B cell (primary cell): ENCODE results near the gene GREM1. TPM values are rescaled to one million over a fixed set of nuclear protein-coding genes. Genes with fewer than 3 reads are reported as not detected.

ENCODE experiments used
- ATAC-seq: fragments of 200-7000 bp; cut with Tn5 transposase; one replicate; pipeline ENCODE4 v1.10.0; 2021; ENCODE audit warnings: low read depth, mild to moderate bottlenecking, moderate number of reproducible peaks, moderate library complexity
- CTCF ChIA-PET: fragments of 350-600 bp; sonication (Branson Sonifier 250); formaldehyde crosslinking; loops from one replicate; lab custom pipeline; 2021; ENCODE audit warnings: antibody characterized with exemption, inconsistent platforms; lab: Charles Lee
- POLR2A ChIA-PET: fragments of 350-600 bp; sonication (Branson Sonifier 250); formaldehyde crosslinking; loops from one replicate; lab custom pipeline; 2021; ENCODE audit warnings: antibody characterized with exemption; lab: Charles Lee
- DNase-seq: peaks from one replicate; pipeline ENCODE4 v3.0.0; 2013
- H2AFZ ChIP-seq: 2 replicates; pipeline ENCODE4 v1.6.1; 2012; ENCODE audit warnings: mild to moderate bottlenecking, low read depth, low read length; ENCODE audit not compliant: insufficient read depth, poor library complexity, severe bottlenecking
- H3K27ac ChIP-seq, 2 donors: 1 replicate in 1 of 2; 2 replicates in 1 of 2; pipeline ENCODE4 v1.5.1; 2012 to 2013; ENCODE audit warnings: low read length in 2 of 2, mild to moderate bottlenecking in 2 of 2, moderate library complexity in 1 of 2
- H3K27me3 ChIP-seq, 4 experiments: fragments of 200-600 bp in 1 of 4; sonication (generic) in 1 of 4; replicated peaks in 1 of 4; 1 replicate in 2 of 4; 2 replicates in 2 of 4; pipeline versions ENCODE4 v1.6.1 to v1.7.0; 2013 to 2016; ENCODE audit warnings: low read length in 3 of 4, mild to moderate bottlenecking in 2 of 4, mixed read lengths in 1 of 4, moderate library complexity in 1 of 4; ENCODE audit not compliant: insufficient read depth in 4 of 4, control insufficient read depth in 3 of 4; ENCODE audit errors: control extremely low read depth in 1 of 4
- H3K36me3 ChIP-seq, 2 experiments: replicated peaks in 1 of 2; 1 replicate in 1 of 2; 2 replicates in 1 of 2; pipeline versions ENCODE4 v1.6.1 to v1.7.1; 2013; ENCODE audit warnings: low read length in 1 of 2; ENCODE audit not compliant: insufficient read depth in 2 of 2, control insufficient read depth in 1 of 2; ENCODE audit errors: control extremely low read depth in 1 of 2, extremely low read depth in 1 of 2
- H3K4me1 ChIP-seq, 2 donors: fragments of 200-600 bp in 1 of 2; sonication (generic) in 1 of 2; 1 replicate in 1 of 2; 2 replicates in 1 of 2; pipeline versions ENCODE4 v1.5.1 to v1.6.1; 2013 to 2017; ENCODE audit warnings: low read length in 2 of 2; ENCODE audit not compliant: control insufficient read depth in 2 of 2, insufficient read depth in 2 of 2
- H3K4me2 ChIP-seq: replicated peaks from 2 replicates; pipeline ENCODE3; 2012; ENCODE audit warnings: mild to moderate bottlenecking, low read depth, low read length; ENCODE audit not compliant: poor library complexity, severe bottlenecking
- H3K4me3 ChIP-seq, 5 experiments: fragments of 200-600 bp in 1 of 5; sonication (generic) in 1 of 5; 1 replicate in 3 of 5; 2 replicates in 2 of 5; pipeline versions ENCODE4 v1.5.1 to v1.7.0; 2011 to 2016; ENCODE audit warnings: low read length in 4 of 5, mild to moderate bottlenecking in 4 of 5, low read depth in 2 of 5, control low read depth in 1 of 5, moderate library complexity in 1 of 5; ENCODE audit not compliant: insufficient read depth in 1 of 5; ENCODE audit errors: control extremely low read depth in 1 of 5, extremely low read depth in 1 of 5
- H3K79me2 ChIP-seq: fragments of 200-600 bp; sonication (generic); one replicate; pipeline ENCODE4 v1.6.0; 2016; ENCODE audit warnings: low read length; ENCODE audit not compliant: control insufficient read depth, insufficient read depth
- H3K9ac ChIP-seq: fragments of 200-600 bp; sonication (generic); 2 replicates; pipeline ENCODE4 v1.6.1; 2017; ENCODE audit warnings: mild to moderate bottlenecking, low read length, moderate library complexity
- H3K9me3 ChIP-seq, 3 donors: one replicate each; pipeline versions ENCODE4 v1.6.1 to v1.7.1; 2013; ENCODE audit warnings: low read length in 2 of 3; ENCODE audit not compliant: control insufficient read depth in 2 of 3, insufficient read depth in 1 of 3; ENCODE audit errors: control extremely low read depth in 1 of 3
- H4K20me1 ChIP-seq: 2 replicates; pipeline ENCODE4 v1.6.0; 2012; ENCODE audit warnings: mild to moderate bottlenecking, low read length; ENCODE audit not compliant: insufficient read depth, control insufficient read depth, poor library complexity, severe bottlenecking
- H3K27ac Mint-ChIP-seq: one replicate; pipeline ENCODE4 v1.8.0; 2021; ENCODE audit warnings: mixed read lengths
- H3K27me3 Mint-ChIP-seq: one replicate; pipeline ENCODE4 v1.8.0; 2021; ENCODE audit warnings: mixed read lengths
- H3K4me1 Mint-ChIP-seq: one replicate; pipeline ENCODE4 v1.8.0; 2021; ENCODE audit warnings: mixed read lengths
- H3K4me3 Mint-ChIP-seq: one replicate; pipeline ENCODE4 v1.8.0; 2021; ENCODE audit warnings: mixed read lengths
- H3K9me3 Mint-ChIP-seq: one replicate; pipeline ENCODE4 v1.8.0; 2022; ENCODE audit warnings: mixed read lengths; ENCODE audit not compliant: insufficient read depth
- CTCF ChIP-seq: fragments of 200-600 bp; IDR thresholded peaks from one replicate; pipeline ENCODE4 v1.8.0; 2022; ENCODE audit warnings: antibody characterized with exemption, mild to moderate bottlenecking
- EZH2 ChIP-seq: IDR thresholded peaks from 2 replicates; pipeline ENCODE4 v1.6.1; 2012; ENCODE audit warnings: borderline replicate concordance, low read depth, mild to moderate bottlenecking, moderate library complexity, low read length; ENCODE audit not compliant: insufficient read depth, poor library complexity, severe bottlenecking
- WGBS: methylation state at CpG from one replicate; pipeline ENCODE4 v1.1.5; 2013; ENCODE audit warnings: missing lambda C conversion rate; ENCODE audit not compliant: insufficient coverage; 5-methylcytosine and 5-hydroxymethylcytosine counted together
- intact Hi-C: fragments of 100-400 bp; cut with micrococcal nuclease; formaldehyde crosslinking; loops from one replicate; pipeline ENCODE4 v1.10.0; 2022
- polyA plus RNA-seq: library from polyadenylated mRNA; depleted of rRNA; stranded (reverse); fragments of >200 nt; gene quantifications from 2 replicates; pipeline ENCODE4 v1.2.3, GENCODE V29; 2012
- total RNA-seq, 2 donors: library from RNA; stranded (reverse); fragments of 120-200 nt in 1 of 2; gene quantifications; 1 replicate in 1 of 2; 2 replicates in 1 of 2; pipeline versions ENCODE4 v1.2.3 to v1.2.4, GENCODE V29; 2013 to 2022

GREM1 gene
- total and polyA plus RNA-seq, 2 donors (not counting 1 experiment from before 2014, with no cell fraction given), result not detected

- no peaks in the 10 kb centered on the region for H3K4me1 Mint-ChIP-seq
- no peaks in the 10 kb centered on the region for H4K20me1 ChIP-seq
- H2AFZ ChIP-seq, result no peak overlapping the region
- ChIA-PET POLR2A (no interaction called here), CTCF (no interaction called here)
- no peaks in the 10 kb centered on the region for H3K36me3 ChIP-seq
- ATAC-seq, result no peak
- TF ChIP-seq CTCF (no peak), EZH2 (no peak)
- H3K9me3 ChIP-seq, result no peaks in the 10 kb centered on the region
- H3K4me3 Mint-ChIP-seq, result no peak overlapping the region
- no peak overlapping the region for H3K27ac Mint-ChIP-seq
- H3K27me3 Mint-ChIP-seq, result no peaks in the 10 kb centered on the region
- WGBS, result 90% methylated on average over 26 of the region's 29 CpGs
- H3K9me3 Mint-ChIP-seq, result no peaks in the 10 kb centered on the region
- H3K27ac ChIP-seq, result no peak overlapping the region
- no peaks in the 10 kb centered on the region for H3K27me3 ChIP-seq
- H3K79me2 ChIP-seq, result no peaks in the 10 kb centered on the region
- intact Hi-C loops, result no loop called here
- no peak overlapping the region for H3K9ac ChIP-seq
- H3K4me1 ChIP-seq, result no peaks in the 10 kb centered on the region
- no peak overlapping the region for H3K4me2 ChIP-seq
- H3K4me3 ChIP-seq, result no peak overlapping the region
- no peak for DNase-seq
These were observed 46.2 kb upstream of the GREM1 start for GRCh38 chr15:32671339-32672325.

- H3K9me3 ChIP-seq, result no peaks in the 10 kb centered on the region
- no peaks in the 10 kb centered on the region for H3K27me3 ChIP-seq
- ChIA-PET POLR2A (no interaction called here), CTCF (no interaction called here)
- no peak overlapping the region for H3K9ac ChIP-seq
- no peaks in the 10 kb centered on the region for H3K4me1 ChIP-seq
- Mint-ChIP-seq H3K4me1 (no peaks in the 10 kb centered on the region), H3K4me3 (no peak overlapping the region), H3K9me3 (no peaks in the 10 kb centered on the region), H3K27ac (no peak overlapping the region), H3K27me3 (no peaks in the 10 kb centered on the region)
- H3K36me3 ChIP-seq, result no peaks in the 10 kb centered on the region
- no peak overlapping the region for H3K4me3 ChIP-seq
- no peak overlapping the region for H2AFZ ChIP-seq
- H3K79me2 ChIP-seq, result no peaks in the 10 kb centered on the region
- TF ChIP-seq CTCF (no peak), EZH2 (no peak)
- H3K4me2 ChIP-seq, result no peak overlapping the region
- no peak for DNase-seq
- intact Hi-C loops, result no loop called here
- no peak overlapping the region for H3K27ac ChIP-seq
- WGBS, result 100% methylated on average over 1 of the region's 2 CpGs
- no peaks in the 10 kb centered on the region for H4K20me1 ChIP-seq
- no peak for ATAC-seq
These were observed 43.1 kb upstream of the GREM1 start for GRCh38 chr15:32674681-32675080.
